Measurements from ENCODE around the gene CAPN7.

DNA sequence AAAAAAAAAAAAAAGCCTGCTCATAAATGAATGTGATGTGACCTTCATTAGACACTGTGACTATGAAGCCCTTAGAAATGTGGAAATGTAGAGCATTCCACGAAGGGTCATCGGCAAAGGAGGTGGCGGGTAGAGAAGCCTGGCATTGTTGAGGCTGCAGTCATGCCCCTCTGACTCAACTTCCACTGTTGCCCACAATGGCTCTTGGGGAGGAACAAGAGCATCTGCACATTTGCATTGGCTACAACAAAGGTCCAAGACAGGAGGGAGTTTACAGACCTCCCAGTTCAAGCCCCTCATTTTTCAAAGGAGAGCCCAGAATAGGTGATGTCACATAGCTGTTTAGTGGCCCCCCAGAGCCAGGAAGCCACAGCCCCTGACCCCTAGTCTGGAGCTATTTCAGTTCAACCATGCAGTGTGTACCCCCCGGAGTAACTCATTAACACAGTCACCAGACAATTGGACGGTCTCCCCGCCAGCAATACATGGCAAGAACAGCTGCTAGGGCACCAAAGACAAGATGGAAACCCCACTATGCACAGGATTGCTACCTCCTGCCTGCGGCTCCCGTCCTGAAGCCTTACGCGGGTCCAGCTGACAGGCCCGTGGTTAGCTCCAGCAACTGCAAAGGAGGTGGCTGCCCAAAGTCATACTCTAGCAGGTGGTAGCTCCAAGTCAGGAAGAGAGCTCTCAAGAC, 70.1 kb downstream of the CAPN7 start:
- TF ChIP-seq ZNF274 (IDR thresholded peaks at IDR 0.05; ENCODE audit: low read depth, low read length) (no peak), YY1 (IDR thresholded peaks at IDR 0.05; ENCODE audit: insufficient read depth, insufficient read length) (no peak), SUZ12 (IDR thresholded peaks at IDR 0.05; ENCODE audit: extremely low read depth, insufficient read depth, insufficient read length) (no peak)

All from NT2/D1 (cell line).